Hematopoietic multipotent progenitor cell treated with erythropoietin and hydrocortisone succinate and interleukin-3 and kit ligand, for 6 days (in vitro differentiated cells): ENCODE measurements around the gene XPO1.
"Not testable (repeated sequence)": the region's sequence is repeated elsewhere in the genome, so short reads cannot be mapped to it uniquely, and the experiment has no call there.

Experiments used
- DNase-seq: peaks from one replicate; pipeline ENCODE4 v3.0.0-alpha.2; 2015

XPO1 gene

GRCh38 chr2:61463769-61464475 lies 74.2 kb downstream of the XPO1 start:
- peak; percentile 34 for DNase-seq

- DNase-seq, result no peak
These were observed 76.8 kb downstream of the XPO1 start for GRCh38 chr2:61461404-61461803.

- DNase-seq, result no peak
These were observed 78.0 kb downstream of the XPO1 start for GRCh38 chr2:61460163-61460562.

- DNase-seq, result no peak
These were observed 81.3 kb downstream of the XPO1 start for GRCh38 chr2:61456746-61457420.

DNA sequence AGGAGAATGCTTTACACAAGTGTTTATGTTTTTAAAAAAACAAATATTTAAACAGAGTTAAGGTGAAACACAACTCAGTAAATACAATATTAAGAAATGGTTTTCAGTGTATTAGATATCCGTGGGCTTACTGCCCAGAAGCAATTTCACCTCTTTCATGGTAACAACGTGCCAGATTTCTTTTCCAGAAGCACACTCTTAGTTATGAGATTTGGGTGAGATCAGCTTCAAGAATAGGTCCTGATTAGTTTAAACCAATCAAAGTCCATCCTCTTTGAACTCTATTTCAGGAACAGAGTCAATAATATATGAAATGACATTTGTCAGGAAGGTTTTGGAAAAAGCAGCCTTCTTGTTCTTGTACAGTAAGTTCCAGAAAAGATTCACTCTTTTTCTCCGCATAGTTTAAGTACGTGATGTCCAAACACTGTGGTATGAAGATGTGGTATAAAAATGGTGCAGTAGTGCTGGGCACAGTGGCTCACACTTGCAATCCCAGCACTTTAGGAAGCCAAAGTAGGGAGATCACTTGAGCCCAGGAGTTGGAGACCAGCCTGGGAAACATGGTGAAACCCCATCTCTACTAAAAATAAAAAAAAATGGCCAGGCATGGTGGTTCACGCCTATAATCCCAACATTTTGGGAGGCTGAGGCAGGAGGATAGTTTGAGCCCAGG lies 81.9 kb downstream of the XPO1 start:
- DNase-seq, result no peak

DNA sequence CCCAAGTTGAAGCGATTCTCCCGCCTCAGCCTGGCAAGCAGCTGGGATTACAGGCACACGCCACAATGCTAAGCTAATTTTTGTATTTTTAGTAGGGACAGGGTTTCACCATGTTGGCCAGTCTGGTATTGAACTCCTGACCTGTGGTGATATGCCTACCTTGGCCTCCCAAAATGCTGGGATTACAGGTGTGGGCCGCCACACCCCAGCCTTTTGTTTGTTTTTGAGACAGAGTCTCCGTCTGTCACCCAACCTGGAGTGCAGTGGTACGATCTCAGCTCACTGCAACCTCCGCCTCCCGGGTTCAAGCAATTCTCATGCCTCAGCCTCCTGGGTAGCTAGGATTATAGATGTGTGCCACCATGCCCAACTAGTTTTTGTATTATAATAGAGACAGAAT lies 83.2 kb downstream of the XPO1 start:
- DNase-seq, result not testable (repeated sequence)

- no peak for DNase-seq
These were observed 83.8 kb downstream of the XPO1 start for GRCh38 chr2:61454383-61454782.

GRCh38 chr2:61452392-61452791 lies 85.8 kb downstream of the XPO1 start:
- DNase-seq, result no peak

DNA sequence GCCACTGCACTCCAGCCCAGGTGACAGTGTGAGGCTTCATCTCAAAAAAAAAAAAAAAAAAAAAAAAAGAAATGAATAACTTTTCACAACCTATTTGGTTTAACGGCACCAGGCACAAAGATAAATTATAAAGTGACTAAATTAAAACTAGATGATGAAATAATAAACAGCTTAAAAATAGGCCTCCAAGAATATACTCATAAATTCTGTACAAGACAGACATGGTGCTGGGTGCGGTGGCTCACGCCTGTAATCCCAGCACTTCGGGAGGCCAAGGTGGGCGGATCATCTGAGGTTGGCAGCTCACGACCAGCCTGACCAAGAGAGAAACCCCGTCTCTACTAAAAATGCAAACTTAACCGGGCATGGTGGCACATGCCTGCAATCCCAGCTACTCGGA lies 87.0 kb downstream of the XPO1 start:
- DNase-seq, result no peak

DNA sequence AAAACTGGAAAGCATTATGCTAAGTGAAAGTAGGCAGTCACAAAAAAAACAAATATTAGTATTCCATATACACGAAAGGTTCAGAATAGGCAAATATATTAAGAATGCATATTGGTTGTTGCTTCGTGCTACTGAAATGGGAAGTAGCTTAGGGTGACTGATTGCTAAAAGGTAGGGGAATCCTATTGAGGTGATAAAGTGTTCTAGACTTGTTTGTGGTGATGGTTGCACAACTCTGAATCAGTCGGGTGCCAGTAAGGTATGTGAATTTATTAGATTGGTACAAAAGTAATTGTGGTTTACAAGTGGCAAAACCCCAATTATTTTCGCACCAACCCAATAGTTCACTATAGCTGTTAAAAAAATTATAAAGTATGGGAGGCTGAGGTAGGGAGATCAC lies 88.0 kb downstream of the XPO1 start:
- DNase-seq, result no peak

GRCh38 chr2:61448229-61448628 lies 89.9 kb downstream of the XPO1 start:
- peak; percentile 75 for DNase-seq

GRCh38 chr2:61446971-61447370 lies 91.2 kb downstream of the XPO1 start:
- DNase-seq, result not testable (repeated sequence)

DNA sequence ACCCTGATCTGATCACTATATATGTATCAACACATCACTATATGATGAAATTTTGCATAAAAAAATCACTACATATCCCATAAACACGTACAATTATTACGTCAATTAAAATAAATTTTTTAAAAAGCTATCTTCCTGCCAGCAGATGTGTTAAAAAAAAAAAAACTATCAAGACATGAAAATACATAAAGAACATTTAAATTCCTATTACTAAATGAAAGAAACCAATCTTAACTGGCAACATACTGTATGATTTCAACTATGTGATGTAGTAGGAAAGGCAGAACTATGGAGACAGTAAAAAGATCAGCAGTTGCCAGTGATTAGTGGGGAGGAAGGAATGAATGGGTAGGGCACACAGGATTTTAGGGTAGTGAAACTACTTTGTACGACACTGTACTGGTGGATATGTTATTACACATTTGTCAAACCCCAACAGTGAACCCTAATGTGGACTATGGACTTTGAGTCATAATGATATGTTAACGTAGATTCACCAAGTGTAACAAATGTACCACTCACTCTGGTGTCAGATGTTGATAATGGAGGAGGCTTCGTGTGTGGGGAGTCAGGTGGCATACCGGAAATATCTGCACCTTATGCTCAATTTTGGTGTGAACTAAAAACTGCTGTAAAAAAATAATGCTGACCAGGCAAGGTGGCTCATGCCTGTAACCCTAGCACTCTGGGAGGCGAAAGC lies 94.7 kb downstream of the XPO1 start:
- no peak for DNase-seq

DNA sequence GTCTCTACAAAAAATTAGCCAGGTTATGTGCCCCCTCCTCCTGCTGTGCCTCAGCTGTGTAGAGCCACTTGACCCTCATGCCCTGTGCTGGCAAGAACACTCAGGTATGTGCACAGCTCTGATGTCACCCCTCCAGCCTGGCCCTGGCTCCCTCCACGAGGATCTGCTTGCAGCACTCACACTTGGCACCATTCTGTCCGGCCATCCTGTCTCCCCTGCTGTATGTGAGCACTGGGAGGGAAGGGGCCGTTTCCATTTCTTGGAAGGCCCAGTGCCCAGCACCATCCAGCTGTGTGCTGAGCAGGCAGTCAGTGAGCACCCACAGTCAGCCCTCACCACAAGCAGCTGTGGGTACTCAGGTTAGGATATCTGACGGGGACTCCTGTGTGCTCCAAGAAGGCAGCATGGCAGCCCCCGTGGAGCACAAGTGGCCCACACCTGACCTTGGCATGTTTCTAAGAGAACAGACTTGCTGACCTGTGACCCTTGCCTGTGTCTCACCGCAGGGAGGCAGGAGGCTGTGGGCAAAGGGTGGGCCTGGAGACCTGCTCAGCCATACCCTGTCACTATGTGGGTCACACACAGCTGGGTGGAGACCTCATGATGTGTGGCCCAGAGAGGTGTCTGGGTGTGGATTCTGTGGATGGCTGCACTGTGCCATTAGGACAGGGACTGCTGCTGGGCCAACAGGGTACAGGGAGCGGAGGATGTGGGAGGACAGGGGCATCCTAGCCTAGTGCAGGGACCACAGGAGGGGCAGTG lies 98.7 kb downstream of the XPO1 start:
- no peak for DNase-seq

DNA sequence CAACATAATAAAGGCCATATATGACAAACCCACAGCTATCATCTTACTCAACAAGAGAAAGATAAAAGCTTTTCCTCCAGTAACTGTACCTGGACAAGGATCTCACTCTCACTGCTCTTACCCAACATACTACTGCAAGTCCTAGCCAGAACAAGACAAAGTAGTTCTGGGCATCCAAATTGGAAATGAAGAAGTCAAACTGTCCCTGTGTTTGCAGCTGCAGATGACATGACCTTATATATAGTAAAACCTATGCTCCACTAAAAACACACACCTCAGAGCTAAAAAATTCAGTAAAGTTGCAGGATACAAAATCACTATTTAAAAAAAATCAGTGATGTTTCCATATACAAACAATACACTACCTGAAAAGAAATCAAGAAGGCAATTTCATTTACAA lies 99.5 kb downstream of the XPO1 start:
- no peak for DNase-seq

GRCh38 chr2:61437170-61437569 lies 101.0 kb downstream of the XPO1 start:
- no peak for DNase-seq

GRCh38 chr2:61436092-61436491 lies 102.1 kb downstream of the XPO1 start:
- DNase-seq, result no peak

GRCh38 chr2:61435291-61435690 lies 102.9 kb downstream of the XPO1 start:
- no peak for DNase-seq

- peak; percentile 77 for DNase-seq
These were observed 103.8 kb downstream of the XPO1 start for GRCh38 chr2:61434314-61434713.

DNA sequence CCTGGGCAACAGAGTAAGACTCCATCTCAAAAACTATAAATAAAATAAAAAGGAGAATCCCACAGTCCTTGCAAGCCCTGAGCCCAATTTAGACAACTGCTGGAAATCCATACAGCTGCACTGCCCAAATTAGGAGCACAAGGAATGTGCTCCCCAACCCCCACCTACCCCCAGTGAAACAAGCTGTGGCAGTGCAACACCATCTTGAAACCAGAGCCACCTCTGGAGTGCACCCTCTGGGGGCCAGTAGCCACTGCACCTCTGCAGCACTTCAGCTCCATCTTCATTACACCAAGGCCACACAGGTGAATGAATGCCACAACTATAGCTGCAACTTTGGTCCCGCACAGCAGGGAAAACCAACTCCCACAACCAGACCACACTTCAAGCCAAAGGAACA lies 104.5 kb downstream of the XPO1 start:
- no peak for DNase-seq

DNA sequence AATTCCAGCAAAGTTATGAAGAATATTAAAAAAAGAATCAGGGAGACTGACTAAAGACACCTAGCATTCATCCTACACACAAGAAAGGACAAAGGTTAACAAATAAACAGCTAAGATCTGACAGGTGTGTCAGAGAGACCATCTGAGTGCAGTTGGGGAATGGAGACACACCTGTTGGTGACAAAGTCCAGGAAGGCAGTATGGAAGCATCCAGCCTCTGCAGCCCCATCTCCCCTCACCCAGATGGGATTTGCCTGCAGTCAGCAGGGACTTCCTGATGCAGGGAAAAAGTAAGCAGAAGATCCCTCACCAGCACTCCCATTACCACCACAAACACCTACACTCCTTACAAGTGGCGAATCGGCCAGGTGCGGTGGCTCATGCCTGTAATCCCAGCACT lies 105.2 kb downstream of the XPO1 start:
- no peak for DNase-seq

- no peak for DNase-seq
These were observed 106.8 kb downstream of the XPO1 start for GRCh38 chr2:61431345-61431744.
